COLO829 (cell line): Measurements from ENCODE around the gene RSBN1L.
"Not testable (repeated sequence)": the region's sequence is repeated elsewhere in the genome, so short reads cannot be mapped to it uniquely, and the experiment has no call there.

ENCODE experiments used
- DNase-seq: peaks from one replicate; pipeline ENCODE4 v3.0.0; 2012; ENCODE audit warnings: low spot score

Gene RSBN1L

GRCh38 chr7:77770316-77770715, 74.1 kb downstream of the RSBN1L start:
- DNase-seq = no peak

- DNase-seq = no peak
These were observed 75.6 kb downstream of the RSBN1L start for GRCh38 chr7:77771901-77772300.

DNA sequence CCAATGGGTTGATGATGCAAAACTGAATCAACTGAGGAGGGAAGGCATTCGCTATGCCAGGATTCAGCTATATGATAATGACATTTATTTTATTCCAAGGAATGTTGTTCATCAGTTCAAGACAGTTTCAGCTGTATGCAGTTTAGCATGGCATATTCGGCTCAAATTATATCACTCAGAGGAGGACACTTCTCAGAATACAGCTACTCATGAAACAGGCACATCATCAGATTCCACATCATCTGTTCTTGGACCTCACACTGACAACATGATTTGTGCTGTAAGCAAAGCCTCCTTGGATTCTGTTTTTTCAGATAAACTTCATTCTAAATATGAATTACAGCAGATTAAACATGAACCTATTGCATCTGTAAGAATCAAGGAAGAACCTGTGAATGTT, 82.3 kb downstream of the RSBN1L start:
- DNase-seq = no peak

DNA sequence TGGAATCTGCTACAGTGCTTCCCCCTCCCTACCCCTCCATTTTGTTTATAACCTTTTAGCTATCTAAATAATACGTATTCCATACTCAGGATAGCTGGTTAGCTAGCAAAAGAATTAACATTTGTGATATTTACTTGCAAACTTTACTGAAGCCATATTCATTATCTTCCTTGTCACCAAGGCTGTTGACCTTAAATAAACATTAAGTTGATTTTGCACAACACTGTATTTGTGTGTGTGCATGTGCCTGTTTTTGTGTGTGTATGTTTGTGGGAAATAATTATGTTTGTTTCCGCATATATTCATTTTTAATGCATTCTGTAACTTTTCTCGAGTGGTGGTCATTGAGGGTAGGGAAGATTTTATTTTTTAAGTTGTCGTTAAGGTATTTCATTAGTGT, 86.1 kb downstream of the RSBN1L start:
- DNase-seq = no peak

DNA sequence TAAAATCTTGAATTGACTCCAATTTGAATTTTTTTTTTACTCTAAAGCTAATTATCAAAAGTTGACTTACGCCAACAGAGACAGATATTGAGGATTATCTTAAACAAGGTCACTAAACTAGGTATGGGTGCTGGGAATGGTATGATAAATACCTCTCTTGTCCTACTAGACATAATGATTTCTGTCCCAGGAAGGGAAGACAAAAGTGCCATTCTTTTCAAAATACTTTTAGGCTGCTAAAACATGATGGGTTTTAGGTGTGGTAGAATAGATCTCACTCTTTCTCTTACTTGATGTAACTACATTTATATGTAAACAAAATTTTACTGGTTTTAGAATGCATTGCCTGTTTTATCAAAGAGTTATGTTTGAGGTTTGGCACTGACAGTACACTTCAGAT, 86.9 kb downstream of the RSBN1L start:
- DNase-seq = peak; percentile 60

GRCh38 chr7:77783545-77783944, 87.3 kb downstream of the RSBN1L start:
- no peak for DNase-seq

- DNase-seq = not testable (repeated sequence)
These were observed 88.2 kb downstream of the RSBN1L start for GRCh38 chr7:77784426-77784825.

DNA sequence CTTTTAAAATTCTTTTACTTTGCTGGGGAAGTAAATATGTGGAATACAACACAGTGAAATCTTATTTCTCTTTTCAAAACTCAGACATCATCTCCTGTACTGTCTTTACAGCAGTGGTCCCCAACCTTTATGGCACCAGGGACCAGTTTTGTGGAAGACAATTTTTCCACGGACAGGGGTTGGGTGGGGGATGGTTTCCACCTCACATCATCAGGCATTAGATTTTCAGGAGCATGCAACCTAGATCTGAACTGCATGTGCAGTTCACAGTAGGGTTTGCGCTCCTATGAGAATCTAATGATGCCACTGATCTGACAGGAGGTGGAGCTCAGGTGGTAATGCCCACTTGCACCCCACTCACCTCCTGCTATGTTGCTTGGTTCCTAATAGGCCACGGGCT, 89.8 kb downstream of the RSBN1L start:
- no peak for DNase-seq

DNA sequence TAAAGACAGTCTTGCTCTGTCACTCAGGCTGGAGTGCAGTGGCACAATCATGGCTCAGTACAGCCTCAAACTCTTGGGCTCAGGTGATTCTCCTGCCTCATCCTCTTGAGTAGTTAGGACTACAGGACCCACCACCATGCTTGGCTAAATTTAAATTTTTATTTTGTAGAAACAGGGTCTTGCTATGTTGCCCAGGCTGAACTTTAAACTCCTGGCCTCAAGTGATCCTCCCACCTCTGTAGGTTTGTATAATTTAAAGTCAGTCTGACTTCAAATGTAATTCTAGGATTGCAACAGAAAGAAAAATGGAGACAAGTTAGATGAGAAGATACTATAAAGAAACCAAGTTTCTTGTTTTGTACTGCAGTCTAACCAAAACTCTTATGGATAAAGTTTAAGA, 90.5 kb downstream of the RSBN1L start:
- DNase-seq = no peak

DNA sequence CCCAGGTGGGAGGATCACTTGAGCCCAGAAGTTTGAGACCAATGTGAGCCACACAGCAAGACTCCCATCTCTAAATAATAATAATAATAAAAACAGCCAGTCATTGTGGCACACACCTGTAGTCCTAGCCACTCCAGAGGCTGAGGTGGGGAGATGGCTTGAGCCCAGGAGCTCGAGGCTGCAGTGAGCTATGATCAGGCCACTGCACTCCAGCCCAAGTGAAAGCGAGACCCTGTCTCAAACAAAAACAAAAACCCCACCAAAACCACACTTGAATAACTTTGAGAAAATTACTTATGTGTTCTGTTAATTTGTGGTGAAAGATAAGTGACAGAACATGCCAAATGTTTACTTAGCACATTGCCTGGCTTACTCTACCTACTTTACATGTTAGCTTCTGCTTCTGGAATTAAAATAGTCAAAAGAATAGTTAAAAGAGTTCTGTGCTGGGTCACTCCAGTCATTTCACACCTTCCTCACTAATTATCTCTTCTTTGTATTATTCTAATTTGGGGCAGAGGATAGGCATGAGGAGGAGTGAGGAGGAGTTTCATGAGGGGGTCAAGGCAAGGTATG, 92.2 kb downstream of the RSBN1L start:
- DNase-seq = no peak

DNA sequence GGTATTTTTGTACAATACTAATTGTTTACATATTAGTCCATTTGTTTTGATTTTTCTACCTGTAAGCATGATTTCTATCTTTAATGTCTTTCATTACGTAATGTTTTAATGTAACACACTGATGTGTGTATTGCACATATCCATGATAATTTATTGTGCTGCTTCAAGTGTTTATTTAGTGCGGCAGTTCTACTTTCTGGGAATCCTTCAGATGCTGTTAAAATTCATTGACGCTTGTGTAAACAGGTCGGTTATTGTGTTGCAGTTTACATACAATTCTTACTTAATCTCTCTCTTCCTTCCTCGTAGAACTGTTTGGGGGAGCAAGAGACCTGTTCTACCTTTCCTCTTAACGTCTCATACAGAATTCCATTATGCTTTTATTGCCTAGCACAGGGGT, 95.1 kb downstream of the RSBN1L start:
- DNase-seq = no peak

- DNase-seq = no peak
These were observed 95.7 kb downstream of the RSBN1L start for GRCh38 chr7:77791956-77792355.

DNA sequence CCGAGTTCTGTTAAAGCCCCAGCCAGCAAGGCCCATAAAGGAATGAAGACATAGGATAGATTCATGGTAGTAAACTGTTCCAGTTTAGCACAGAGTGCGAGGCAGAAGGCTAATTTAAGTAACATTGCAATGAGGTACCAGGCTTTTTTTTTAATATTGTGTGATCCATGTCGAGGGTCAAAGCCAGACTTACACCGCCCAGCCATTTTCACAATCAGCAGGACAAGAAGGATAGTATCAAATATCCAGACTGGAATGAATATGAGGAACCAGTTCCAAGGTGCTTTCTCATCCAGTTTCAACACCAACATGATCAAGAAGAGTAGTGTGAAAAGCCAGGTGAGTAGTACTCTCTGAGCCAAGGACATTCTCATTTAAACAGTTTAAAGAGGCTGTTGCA, 97.7 kb downstream of the RSBN1L start:
- DNase-seq = no peak

DNA sequence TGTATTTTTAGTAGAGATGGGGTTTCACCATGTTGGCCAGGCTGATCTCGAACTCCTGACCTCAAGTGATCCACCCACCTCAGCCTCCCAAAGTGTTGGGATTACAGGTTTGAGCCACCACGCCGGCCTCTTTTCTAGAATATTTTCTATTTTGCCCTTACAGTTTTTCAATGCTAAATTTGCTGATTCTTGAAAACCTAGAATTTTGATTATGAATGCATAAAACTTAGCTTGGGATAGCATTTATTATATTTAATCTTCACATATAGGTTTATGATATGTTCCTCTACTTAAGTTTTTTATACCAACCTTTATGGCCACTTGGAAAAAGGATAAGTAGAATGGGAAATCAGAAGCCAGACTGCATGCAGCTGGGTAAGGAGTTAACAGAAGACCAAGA, 99.8 kb downstream of the RSBN1L start:
- no peak for DNase-seq

GRCh38 chr7:77796960-77797359, 100.7 kb downstream of the RSBN1L start:
- DNase-seq = no peak

DNA sequence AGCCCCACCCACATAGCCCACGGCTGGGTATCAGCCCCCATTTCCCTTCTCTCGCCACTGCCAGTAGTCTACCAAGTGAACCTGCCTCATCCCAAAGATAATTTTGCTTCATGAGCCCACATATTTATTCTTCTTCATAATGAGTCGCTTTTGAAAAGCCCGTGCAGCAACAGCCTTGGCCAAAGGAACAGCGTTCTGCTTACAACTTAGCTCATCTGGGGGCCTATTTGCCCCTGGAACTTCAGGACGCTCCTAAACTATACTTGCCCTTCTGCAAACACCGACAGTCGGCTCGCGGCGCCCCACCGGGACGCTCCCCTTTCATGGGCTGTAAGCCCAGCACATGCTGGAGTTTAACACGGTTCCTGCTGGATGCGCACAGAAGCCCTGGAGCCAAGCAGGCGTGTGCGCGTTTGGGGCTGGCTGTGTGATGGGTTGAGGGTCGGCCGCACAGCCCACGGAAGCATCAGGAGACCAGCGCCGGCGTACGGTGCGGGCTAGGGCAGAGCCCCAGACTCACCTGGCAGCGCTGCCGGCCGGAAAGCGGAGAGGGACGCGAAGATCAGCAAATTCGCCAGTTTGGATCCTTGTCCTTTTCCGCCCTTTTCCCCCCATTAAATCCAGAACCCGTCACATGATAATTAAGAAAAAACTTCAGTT, 101.6 kb downstream of the RSBN1L start:
- peak; percentile 25 for DNase-seq

DNA sequence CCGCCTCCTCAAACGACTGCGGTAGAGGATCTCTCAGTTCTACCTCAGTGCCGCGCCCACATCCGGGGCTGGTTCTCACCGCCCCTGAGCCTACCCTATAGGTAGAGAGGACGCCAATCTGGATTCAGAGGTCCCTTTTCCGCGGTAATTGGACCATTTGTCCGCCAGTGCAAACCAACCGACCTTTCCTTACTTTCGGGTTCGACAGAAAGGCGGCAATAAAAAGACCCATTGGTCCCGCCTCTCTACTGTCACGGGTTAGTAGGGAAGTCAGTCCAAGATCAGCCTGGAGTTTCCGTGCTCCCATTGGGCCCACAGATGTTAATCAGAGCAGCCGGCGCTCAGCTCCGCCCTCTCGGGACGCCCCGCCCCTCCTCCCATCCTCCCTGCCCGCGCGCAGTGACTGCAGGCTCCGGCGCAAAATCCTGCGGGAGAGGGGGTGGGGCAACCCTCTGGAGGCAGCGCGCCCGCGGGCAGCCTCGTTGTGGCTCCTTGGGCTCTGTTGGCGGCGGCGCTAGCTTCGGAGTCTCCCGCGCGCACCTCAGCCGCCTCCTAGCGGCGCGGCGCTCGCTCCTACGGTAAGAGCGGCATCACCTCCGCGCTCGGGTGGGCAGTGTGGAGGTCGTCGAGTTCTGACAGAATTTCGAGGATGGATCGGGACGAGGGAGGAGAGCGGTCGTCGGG, 102.3 kb downstream of the RSBN1L start, which contains the start of the genes PHTF2 and TMEM60:
Gene PHTF2 (plus strand): TSS at position 380 of the 684 bp plus-strand sequence.
Gene TMEM60 (minus strand): TSS at position 41 of the 684 bp plus-strand sequence. CDS start 4,061 bp downstream, outside the sequence.
- peak; percentile 98 for DNase-seq

DNA sequence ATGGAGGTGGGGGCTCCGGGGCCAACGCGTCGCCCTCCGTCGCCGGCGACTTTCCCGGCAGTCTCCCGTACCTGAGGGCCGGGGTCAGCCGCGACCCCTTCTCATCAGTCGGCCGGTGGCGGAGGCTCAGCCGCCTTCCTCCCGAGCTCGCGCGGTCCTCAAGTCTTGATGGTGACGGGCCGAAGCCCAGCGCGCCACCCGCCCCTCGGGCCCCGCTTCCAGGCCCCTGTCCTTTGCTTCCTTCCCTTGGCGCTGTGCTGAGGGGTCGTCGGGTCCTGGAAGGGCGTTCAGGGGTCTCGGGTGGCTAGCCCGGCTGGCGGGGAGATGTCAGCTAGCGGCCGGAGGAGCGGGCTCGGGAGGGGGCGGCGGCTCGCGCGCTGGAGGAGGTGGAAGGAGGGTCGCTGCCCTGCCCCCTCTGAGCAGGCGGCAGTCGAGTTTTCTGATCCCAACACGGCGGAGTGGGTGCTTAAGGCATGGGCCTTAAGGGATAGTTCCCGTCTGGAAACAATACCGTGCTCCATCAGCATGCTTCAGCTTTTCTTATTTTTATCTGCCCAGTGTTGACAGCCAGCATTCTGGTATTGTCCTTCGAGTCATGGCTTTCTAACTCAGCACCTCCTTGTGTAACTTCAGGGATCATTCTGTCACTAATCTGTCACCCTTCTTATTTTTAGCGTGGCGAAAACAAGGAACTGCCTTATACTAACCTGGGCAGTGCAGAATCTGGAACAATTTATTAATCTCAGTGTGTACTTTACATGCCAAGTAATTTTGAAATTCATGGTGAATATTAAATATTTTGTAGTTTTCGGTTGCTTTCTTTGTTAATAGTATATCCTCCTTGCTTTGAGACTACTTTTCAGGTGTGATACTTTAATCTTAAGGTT, 103.1 kb downstream of the RSBN1L start:
- peak; percentile 24 for DNase-seq

GRCh38 chr7:77800158-77800557, 103.9 kb downstream of the RSBN1L start:
- no peak for DNase-seq

DNA sequence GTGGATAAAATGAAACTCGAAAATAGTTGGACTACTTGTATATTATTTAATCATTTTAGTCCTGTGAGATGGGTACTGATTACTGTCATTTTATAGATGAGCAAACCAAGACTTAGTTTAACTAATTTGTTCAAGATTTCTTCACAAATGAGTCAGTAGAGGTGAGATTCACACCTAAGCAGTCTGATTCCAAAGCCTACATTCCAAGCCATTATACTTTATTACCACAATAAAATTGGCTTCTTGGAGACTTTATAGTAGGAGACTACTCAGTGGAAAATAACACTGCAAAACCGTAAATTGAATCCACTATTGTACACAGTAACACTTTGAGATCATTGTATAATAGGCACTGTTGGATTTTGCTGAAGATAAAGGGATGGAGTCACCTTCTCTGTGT, 104.5 kb downstream of the RSBN1L start:
- DNase-seq = no peak

DNA sequence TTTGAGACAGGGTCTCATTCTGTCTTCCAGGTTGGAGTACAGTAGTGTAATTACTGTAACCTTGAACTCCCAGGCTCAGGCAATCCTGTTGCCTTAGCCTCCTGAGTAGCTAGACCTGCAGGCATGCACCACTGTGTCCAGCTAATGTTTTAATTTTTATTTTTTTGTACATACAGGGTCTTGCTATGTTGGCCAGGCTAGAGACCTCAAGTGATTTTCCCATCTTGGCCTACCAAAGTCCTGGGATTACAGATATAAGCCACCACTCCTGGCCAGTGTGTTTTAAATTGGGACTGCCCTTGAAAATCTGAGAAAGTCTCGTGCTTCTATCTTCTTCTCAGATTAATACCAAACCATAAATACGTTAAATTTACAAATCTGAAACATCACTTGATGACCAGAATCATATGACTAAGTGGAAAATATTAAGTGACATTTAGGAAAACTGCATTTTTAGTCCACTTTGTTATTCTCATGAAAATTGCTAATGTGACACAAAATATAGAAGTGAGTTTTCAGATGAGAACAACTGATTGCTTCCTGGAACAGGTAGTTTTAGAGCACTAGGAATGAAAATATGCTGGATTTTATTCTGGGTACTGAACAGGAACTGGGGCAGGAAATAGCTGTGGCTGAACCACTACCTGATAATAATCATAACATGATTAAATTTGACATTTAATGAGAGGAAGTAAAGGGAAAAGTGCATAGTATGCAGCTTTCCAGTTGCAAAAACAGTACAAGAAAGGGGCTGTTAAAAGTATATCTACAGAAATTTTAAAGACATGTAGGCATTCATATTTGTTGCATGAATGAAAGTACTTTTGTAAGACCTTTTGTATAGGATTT, 106.5 kb downstream of the RSBN1L start:
- DNase-seq = no peak
